Calu3 (cell line): ENCODE measurements around the gene FRMD4B. TPM values are rescaled to one million over a fixed set of nuclear protein-coding genes. Genes with fewer than 3 reads are reported as not detected.

Experiments used
- BruUV-seq: library from RNA; stranded (reverse); fragments of 400-500 nt; replicated peaks from 2 replicates; lab custom pipeline; 2021; lab: Mats Ljungman, UMichigan
- CTCF ChIA-PET: fragments of 300-600 bp; sonication (Branson Sonifier 250); formaldehyde crosslinking; loops from one replicate; lab custom pipeline; 2022; ENCODE audit warnings: antibody characterized with exemption; lab: Charles Lee
- DNase-seq: peaks from one replicate; pipeline ENCODE4 v3.0.0; 2022
- H3K27ac Mint-ChIP-seq: one replicate; pipeline ENCODE4 v1.8.0; 2022; ENCODE audit warnings: mixed read lengths; ENCODE audit not compliant: unreplicated experiment
- H3K27me3 Mint-ChIP-seq: one replicate; pipeline ENCODE4 v1.8.0; 2022; ENCODE audit warnings: mixed read lengths; ENCODE audit not compliant: unreplicated experiment
- H3K36me3 Mint-ChIP-seq: one replicate; pipeline ENCODE4 v1.8.0; 2022; ENCODE audit warnings: mild to moderate bottlenecking, moderate library complexity, mixed read lengths; ENCODE audit not compliant: insufficient read depth, unreplicated experiment
- H3K4me1 Mint-ChIP-seq: one replicate; pipeline ENCODE4 v1.8.0; 2022; ENCODE audit warnings: mild to moderate bottlenecking, low read depth, mixed read lengths; ENCODE audit not compliant: unreplicated experiment
- H3K4me3 Mint-ChIP-seq: one replicate; pipeline ENCODE4 v1.8.0; 2022; ENCODE audit warnings: mild to moderate bottlenecking, low read depth, moderate library complexity, mixed read lengths; ENCODE audit not compliant: unreplicated experiment
- H3K9me3 Mint-ChIP-seq: one replicate; pipeline ENCODE4 v1.8.0; 2022; ENCODE audit warnings: low read depth, mixed read lengths; ENCODE audit not compliant: unreplicated experiment
- CTCF ChIP-seq: fragments of 200-600 bp; IDR thresholded peaks from one replicate; pipeline ENCODE4 v1.8.0; 2022; ENCODE audit warnings: antibody characterized with exemption; ENCODE audit not compliant: unreplicated experiment
- intact Hi-C: fragments of 100-400 bp; cut with micrococcal nuclease; formaldehyde crosslinking; loops from one replicate; pipeline ENCODE4 v1.10.0; 2022; ENCODE audit not compliant: unreplicated experiment
- total RNA-seq: library from RNA; stranded (reverse); gene quantifications from 2 replicates; pipeline ENCODE4 v1.2.3, GENCODE V29; 2022

Gene FRMD4B
- total RNA-seq, 1 experiment from 2014 or later: 16.7 TPM

- no peak for TF ChIP-seq CTCF
- H3K27ac Mint-ChIP-seq: no peak overlapping the region
- CTCF ChIA-PET: interaction anchor here (0.6 kb wide), 1 partner anchor 58 kb away, joined by 3 read pairs; no protein-coding TSS in a partner anchor
- intact Hi-C loops: no loop called here
- BruUV-seq: no TSS peak
- no peaks in the 10 kb centered on the region for H3K9me3 Mint-ChIP-seq
- no peaks in the 10 kb centered on the region for H3K27me3 Mint-ChIP-seq
- H3K4me3 Mint-ChIP-seq: no peak overlapping the region
- no peak for DNase-seq
- H3K36me3 Mint-ChIP-seq: no peaks in the 10 kb centered on the region
- no peaks in the 10 kb centered on the region for H3K4me1 Mint-ChIP-seq
These were observed 54.9 kb downstream of the FRMD4B start for GRCh38 chr3:69330891-69331400.

DNA sequence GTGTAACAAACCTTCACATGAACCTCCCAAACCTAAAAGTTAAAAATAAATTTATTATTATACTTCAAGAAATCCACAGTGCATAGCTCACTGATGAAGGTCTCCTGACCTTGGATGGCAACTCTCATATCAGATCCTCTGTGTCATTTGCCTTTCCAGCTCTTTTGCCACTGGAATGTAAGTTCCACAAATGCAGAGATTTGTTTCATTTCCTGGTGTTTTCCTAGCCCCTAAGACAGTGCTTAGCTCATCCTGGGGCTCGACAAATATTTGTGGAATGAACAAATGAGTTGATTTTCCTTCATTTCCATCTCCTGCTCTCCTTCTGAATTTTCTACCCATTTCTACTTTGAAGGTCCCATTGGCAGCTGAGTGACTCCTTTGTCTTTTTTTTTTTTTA, 56.0 kb downstream of the FRMD4B start:
- H3K4me1 Mint-ChIP-seq: no peaks in the 10 kb centered on the region
- BruUV-seq: no TSS peak
- no peaks in the 10 kb centered on the region for H3K27me3 Mint-ChIP-seq
- no peak for TF ChIP-seq CTCF
- H3K4me3 Mint-ChIP-seq: no peak overlapping the region
- intact Hi-C loops: no loop called here
- CTCF ChIA-PET: no interaction called here
- no peak overlapping the region for H3K27ac Mint-ChIP-seq
- H3K36me3 Mint-ChIP-seq: no peaks in the 10 kb centered on the region
- DNase-seq: no peak
- no peaks in the 10 kb centered on the region for H3K9me3 Mint-ChIP-seq

- TF ChIP-seq CTCF: no peak
- Mint-ChIP-seq H3K4me3 (no peak overlapping the region), H3K36me3 (no peaks in the 10 kb centered on the region), H3K4me1 (no peaks in the 10 kb centered on the region), H3K9me3 (no peaks in the 10 kb centered on the region), H3K27ac (no peak overlapping the region), H3K27me3 (no peaks in the 10 kb centered on the region)
- CTCF ChIA-PET: no interaction called here
- DNase-seq: no peak
- BruUV-seq: no TSS peak
- intact Hi-C loops: no loop called here
These were observed 57.0 kb downstream of the FRMD4B start for GRCh38 chr3:69328963-69329302.

DNA sequence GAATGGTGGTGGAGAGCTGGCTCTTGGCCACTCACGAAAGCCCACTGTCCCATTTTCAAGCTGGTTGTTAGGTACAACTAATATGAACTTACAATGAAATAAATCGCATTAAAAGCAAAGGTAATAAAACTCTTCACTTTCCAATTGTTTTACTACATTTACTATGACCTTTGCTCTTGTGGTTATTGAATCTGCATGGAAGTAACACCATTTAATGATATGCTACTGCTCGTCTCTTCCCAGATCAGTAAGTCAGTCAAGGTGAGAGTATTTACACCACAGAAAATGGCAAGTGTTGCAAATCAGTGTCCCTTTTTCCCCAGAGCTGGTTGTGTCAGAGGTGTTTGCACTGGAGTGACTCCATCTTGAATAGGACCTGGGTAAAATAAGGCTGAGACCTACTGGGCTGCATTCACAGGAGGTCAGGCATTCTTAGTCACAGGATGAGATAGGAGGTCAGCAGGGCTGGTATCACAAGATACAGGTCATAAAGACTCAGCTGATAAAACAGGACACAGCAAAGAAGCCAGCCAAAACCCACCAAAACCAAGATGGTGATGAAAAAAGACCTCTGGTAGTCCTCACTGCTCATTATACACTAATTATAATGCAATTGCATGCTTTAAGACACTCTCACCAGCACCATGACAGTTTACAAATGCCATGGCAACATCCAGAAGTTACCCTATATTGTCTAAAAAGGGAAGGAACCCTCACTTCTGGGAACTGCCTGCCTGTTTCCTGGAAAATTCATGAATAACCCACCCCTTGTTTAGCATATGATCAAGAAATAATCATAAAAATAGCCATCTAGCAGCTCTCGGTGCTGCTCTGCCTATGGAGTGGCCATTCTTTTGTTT, 57.6 kb downstream of the FRMD4B start:
- H3K4me3 Mint-ChIP-seq: no peak overlapping the region
- TF ChIP-seq CTCF: no peak
- no peaks in the 10 kb centered on the region for H3K27me3 Mint-ChIP-seq
- CTCF ChIA-PET: no interaction called here
- intact Hi-C loops: no loop called here
- H3K27ac Mint-ChIP-seq: no peak overlapping the region
- H3K36me3 Mint-ChIP-seq: no peaks in the 10 kb centered on the region
- BruUV-seq: no TSS peak
- DNase-seq: no peak
- no peaks in the 10 kb centered on the region for H3K4me1 Mint-ChIP-seq
- no peaks in the 10 kb centered on the region for H3K9me3 Mint-ChIP-seq
